Pancreas (tissue), 10 donors: ENCODE data around the gene TRIM6. TPM values are rescaled to one million over a fixed set of nuclear protein-coding genes. Genes with fewer than 3 reads are reported as not detected.

Experiments used
- ATAC-seq, 4 donors: fragments of 200-7000 bp; cut with Tn5 transposase; one replicate each; pipeline versions ENCODE4 v1.8.0 to v1.9.1; 2020; ENCODE audit warnings: mild to moderate bottlenecking in 4 of 4, moderate library complexity in 4 of 4
- DNase-seq, 6 donors: peaks; one replicate each; pipeline ENCODE4 v3.0.0-alpha.2; 2020
- FAIRE-seq: peaks from 2 replicates; lab custom pipeline; 2012; peaks lifted over from hg19 to GRCh38; lab: Jason Lieb, UNC
- H3K27ac ChIP-seq, 4 donors: fragments of 200-600 bp; sonication (generic); 1 replicate in 3 of 4; 2 replicates in 1 of 4; pipeline versions ENCODE4 v1.5.0 to v1.8.0; 2020
- H3K27me3 ChIP-seq, 4 donors: fragments of 200-600 bp; one replicate each; pipeline ENCODE4 v1.8.0; 2021
- H3K36me3 ChIP-seq, 3 donors: fragments of 200-600 bp; sonication (generic) in 1 of 3; one replicate each; pipeline versions ENCODE4 v1.5.0 to v1.8.0; 2020 to 2021
- H3K4me1 ChIP-seq, 3 donors: fragments of 200-600 bp; one replicate each; pipeline ENCODE4 v1.8.0; 2021
- H3K4me3 ChIP-seq, 4 donors: fragments of 200-600 bp; sonication (generic) in 2 of 4; one replicate each; pipeline versions ENCODE4 v1.5.0 to v1.8.0; 2020 to 2021
- H3K9me3 ChIP-seq, 4 donors: fragments of 200-600 bp; one replicate each; pipeline ENCODE4 v1.8.0; 2021
- CTCF ChIP-seq, 4 donors: fragments of 200-600 bp; sonication (generic) in 3 of 4; IDR thresholded peaks; one replicate each; pipeline versions ENCODE4 v1.5.0 to v1.8.0; 2021; ENCODE audit warnings: antibody characterized with exemption in 4 of 4
- WGBS, 2 donors: extraction: QIAGEN DNeasy Blood & Tissue Kit; methylation state at CpG; one replicate each; pipeline ENCODE4 v1.1.7; 2013; 5-methylcytosine and 5-hydroxymethylcytosine counted together
- intact Hi-C, 3 donors: fragments of 100-400 bp; cut with DNase I; formaldehyde crosslinking; loops; one replicate each; pipeline versions ENCODE4 v1.11.1 to v1.14.2; 2022
- polyA plus RNA-seq, 2 donors: library from polyadenylated mRNA; stranded (reverse); fragments of 200-250 nt; gene quantifications; one replicate each; pipeline ENCODE4 v1.2.3, GENCODE V29; 2013
- total RNA-seq, 6 donors: library from RNA; stranded (reverse); fragmentation: NEBNext Ultra II Directional in 4 of 6; extraction: Animal tissue kit (Norgen Biotek cat#: 25700) in 4 of 6; gene quantifications; one replicate each; pipeline versions ENCODE4 v1.2.1 to v1.2.4, GENCODE V29; 2021 to 2023
- donor health status: healthy with polysubstance abuse.
- donor health status: DM: no; HTN: no; CAD: no; lungs with moderate emphysema.
- donor health status: DM: no; HTN: no; CAD: no.
- donor health status: control.
- donor health status: control.
- donor health status: Bipolar disorder and iron deficiency.
- donor health status: DM: yes; HTN: yes; CAD: no.
- donor health status: DM: no; HTN: no; CAD: no.
- donor health status: DM: no; HTN: no; CAD: no.
- donor health status: DM: yes; HTN: yes; CAD: no.

TRIM6 gene, protein sequence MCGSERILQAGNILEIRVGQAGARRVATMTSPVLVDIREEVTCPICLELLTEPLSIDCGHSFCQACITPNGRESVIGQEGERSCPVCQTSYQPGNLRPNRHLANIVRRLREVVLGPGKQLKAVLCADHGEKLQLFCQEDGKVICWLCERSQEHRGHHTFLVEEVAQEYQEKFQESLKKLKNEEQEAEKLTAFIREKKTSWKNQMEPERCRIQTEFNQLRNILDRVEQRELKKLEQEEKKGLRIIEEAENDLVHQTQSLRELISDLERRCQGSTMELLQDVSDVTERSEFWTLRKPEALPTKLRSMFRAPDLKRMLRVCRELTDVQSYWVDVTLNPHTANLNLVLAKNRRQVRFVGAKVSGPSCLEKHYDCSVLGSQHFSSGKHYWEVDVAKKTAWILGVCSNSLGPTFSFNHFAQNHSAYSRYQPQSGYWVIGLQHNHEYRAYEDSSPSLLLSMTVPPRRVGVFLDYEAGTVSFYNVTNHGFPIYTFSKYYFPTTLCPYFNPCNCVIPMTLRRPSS
- total RNA-seq: 1 to 10 TPM in 4 of 6 donors, under 1 TPM in 2; 0.76 to 1.7 (median 1.4) TPM
- polyA plus RNA-seq: 1 to 10 TPM; 1.1 to 1.7 TPM

DNA sequence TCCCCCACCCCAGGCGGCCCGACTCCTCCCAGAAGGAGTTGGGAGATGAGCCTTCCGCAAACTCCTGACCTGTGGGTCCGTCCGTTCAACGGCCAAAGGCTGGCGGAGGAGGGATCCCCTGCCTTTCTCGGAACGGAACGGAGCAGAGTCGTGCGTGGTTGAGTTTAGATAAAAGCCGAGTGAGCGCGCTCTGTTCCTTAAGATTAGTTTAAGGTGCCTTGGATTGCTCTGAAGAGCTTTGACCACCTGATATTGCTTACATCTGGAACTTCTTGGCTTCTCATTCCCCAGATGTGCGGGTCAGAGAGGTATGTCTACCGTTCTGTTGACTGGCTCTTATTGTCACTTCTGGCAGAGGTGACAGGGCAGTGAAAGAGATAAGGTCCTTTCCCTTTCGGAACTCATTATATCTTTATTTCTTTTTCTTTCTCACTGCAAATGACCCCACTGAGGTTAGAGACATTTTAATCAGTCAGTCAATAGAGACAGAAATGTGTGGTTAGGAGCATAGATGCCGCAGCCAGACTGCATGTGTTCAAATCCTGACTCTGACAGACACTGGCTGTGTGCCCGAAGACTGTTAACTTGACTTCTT lies at the start of gene TRIM6:
Gene TRIM6, plus strand, starts transcription at position 31 of the 595 bp plus-strand sequence. Its CDS starts 261 bp downstream, at position 292.
- ATAC-seq (peak; percentile 63 to 71 (median 68)), DNase-seq (peak; percentile 34 to 66 (median 58)), FAIRE-seq (no peak)
- Histone ChIP-seq H3K36me3 (no peaks in the 10 kb centered on the region), H3K27ac (peak within 1 kb of the TSS in 2 of 4 donors; percentile 12 to 50), H3K27me3 (no peaks in the 10 kb centered on the region), H3K4me3 (peak within 1 kb of the TSS; percentile 7 to 48 (median 35)), H3K4me1 (peaks cover 10 to 14% (median 13%) of the 10 kb centered on the region in 3 donors), H3K9me3 (no peaks in the 10 kb centered on the region)
- no peak for TF ChIP-seq CTCF (IDR thresholded peaks at IDR 0.05)
- intact Hi-C loops: no loop called here
- WGBS, 2 donors: 3 to 8% methylated on average over 20 of the region's 20 CpGs

DNA sequence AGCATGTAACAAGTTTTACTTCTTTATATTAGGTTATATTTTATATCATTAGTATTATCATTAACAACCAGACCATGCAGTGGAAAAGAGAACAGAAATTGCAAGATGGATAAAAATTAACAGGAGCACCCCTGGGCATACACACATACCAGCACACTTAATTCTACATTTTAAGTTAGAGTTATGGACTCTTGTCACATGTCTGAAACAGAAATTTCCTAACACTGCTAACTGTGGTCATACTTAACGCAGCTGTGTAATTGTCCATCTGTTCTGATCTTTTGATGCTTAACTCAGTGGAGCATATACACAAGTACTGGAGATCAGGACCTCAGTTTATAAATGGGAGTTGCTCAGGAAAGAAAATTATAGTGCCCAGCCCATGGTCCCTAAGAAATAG lies 48.5 kb upstream of the TRIM6 start:
- ATAC-seq (no peak), DNase-seq (no peak), FAIRE-seq (no peak)
- WGBS, 2 donors: 90 to 97% methylated on average over 1 of the region's 1 CpG
- no peaks in the 10 kb centered on the region for H3K9me3 ChIP-seq
- no peaks in the 10 kb centered on the region for H3K27me3 ChIP-seq
- H3K4me1 ChIP-seq: no peaks in the 10 kb centered on the region
- H3K36me3 ChIP-seq: no peaks in the 10 kb centered on the region
- intact Hi-C loops: no loop called here
- no peak for TF ChIP-seq CTCF (IDR thresholded peaks at IDR 0.05)
- no peak overlapping the region for H3K4me3 ChIP-seq
- no peak overlapping the region for H3K27ac ChIP-seq

DNA sequence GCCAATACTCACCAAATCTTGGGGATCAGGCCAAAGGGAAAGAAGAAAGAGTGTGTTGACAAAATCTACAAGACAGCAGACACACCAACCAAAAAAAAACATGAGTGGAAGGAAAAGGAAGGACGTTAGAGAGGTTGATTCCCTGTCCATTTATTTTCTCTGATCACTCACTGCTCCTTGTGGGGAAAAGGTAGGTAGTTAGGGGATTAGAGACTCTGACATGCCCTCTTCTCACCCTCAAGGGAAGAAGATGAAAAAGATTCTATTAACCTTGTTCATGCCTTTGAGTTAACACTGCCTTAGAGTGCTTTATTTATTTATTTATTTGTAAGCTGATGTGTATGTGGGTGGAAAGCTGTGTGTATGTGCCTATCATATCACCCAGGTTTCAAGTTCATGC lies 48.0 kb upstream of the TRIM6 start, which contains the start of gene OR52H1:
Gene OR52H1, minus strand, starts transcription at position 101 of the 400 bp plus-strand sequence. CDS start 3,035 bp downstream, outside the sequence.
- H3K9me3 ChIP-seq: no peaks in the 10 kb centered on the region
- 50 to 53% methylated on average over 1 of the region's 1 CpG for WGBS, 2 donors
- intact Hi-C loops: no loop called here
- no peak for FAIRE-seq
- TF ChIP-seq CTCF (IDR thresholded peaks at IDR 0.05): no peak
- no peak within 1 kb of the TSS for H3K4me3 ChIP-seq
- H3K27me3 ChIP-seq: no peaks in the 10 kb centered on the region
- no peak for DNase-seq
- no peak within 1 kb of the TSS for H3K27ac ChIP-seq
- H3K4me1 ChIP-seq: no peaks in the 10 kb centered on the region
- ATAC-seq: no peak
- H3K36me3 ChIP-seq: no peaks in the 10 kb centered on the region

DNA sequence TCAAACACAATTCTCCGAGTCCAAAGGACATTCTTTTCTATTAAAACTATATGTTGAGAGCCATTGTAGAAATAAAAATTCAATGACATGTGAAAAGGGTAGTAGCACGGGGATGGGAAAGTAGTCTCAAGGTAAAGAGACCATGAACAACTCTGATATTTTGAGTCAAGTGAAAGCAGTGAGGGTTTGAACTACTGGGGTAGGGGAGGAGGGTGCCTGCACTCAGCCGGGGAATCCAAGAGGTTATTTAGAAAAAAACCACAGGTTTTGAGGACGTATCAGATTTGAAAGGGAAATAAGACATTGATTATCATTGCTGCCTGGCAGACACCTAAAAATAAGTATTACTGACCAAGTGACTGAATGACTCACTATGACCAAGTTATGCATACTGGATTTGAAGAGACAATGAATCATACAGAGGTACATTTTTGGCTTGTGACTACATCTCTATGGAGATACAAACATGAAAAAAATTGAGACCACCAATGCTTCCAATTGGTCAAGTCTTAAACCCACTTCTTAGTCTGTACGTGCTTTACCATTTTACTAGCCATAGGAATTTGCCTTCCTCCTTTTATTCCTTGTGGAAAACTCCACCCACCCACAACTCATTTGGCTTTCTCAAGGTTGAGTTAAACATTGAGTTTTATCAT lies 45.9 kb upstream of the TRIM6 start:
- Histone ChIP-seq H3K4me1 (no peaks in the 10 kb centered on the region), H3K27me3 (no peaks in the 10 kb centered on the region), H3K9me3 (no peaks in the 10 kb centered on the region), H3K4me3 (no peak overlapping the region), H3K27ac (no peak overlapping the region), H3K36me3 (no peaks in the 10 kb centered on the region)
- intact Hi-C loops: no loop called here
- DNase-seq (no peak), ATAC-seq (no peak), FAIRE-seq (no peak)
- 64 to 74% methylated on average over 5 of the region's 5 CpGs for WGBS, 2 donors
- no peak for TF ChIP-seq CTCF (IDR thresholded peaks at IDR 0.05)
